ENCODE results near the gene EFR3B.

Gene EFR3B

DNA sequence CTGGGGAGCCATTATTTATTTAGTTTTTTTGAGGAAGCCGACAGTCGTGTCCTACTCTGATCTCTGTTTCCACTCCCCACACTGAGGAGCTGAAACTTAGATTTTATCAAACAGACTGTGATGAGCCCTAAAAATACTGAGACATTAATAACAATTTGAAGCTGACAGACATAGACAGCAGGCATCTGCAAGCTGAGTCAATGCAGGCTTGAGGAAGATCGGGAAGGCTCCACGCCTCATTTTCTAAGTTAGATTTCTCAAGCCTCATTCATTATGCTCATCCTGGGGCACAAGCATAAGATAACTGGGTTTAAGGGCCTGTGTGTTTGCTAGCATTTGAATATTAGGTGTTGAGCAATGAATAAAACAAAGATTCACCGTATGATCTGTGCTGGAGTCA is 26.3 kb downstream of the EFR3B start:
- TF ChIP-seq, protein P1, sequence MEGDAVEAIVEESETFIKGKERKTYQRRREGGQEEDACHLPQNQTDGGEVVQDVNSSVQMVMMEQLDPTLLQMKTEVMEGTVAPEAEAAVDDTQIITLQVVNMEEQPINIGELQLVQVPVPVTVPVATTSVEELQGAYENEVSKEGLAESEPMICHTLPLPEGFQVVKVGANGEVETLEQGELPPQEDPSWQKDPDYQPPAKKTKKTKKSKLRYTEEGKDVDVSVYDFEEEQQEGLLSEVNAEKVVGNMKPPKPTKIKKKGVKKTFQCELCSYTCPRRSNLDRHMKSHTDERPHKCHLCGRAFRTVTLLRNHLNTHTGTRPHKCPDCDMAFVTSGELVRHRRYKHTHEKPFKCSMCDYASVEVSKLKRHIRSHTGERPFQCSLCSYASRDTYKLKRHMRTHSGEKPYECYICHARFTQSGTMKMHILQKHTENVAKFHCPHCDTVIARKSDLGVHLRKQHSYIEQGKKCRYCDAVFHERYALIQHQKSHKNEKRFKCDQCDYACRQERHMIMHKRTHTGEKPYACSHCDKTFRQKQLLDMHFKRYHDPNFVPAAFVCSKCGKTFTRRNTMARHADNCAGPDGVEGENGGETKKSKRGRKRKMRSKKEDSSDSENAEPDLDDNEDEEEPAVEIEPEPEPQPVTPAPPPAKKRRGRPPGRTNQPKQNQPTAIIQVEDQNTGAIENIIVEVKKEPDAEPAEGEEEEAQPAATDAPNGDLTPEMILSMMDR (IDR thresholded peaks at IDR 0.05; ENCODE audit: low read depth, low read length, poor library complexity, severe bottlenecking), result no peak
- TF ChIP-seq EZH2phosphoT487 (IDR thresholded peaks at IDR 0.05; ENCODE audit: borderline replicate concordance, low read length), result no peak
- no peak overlapping the region for H3K4me3 ChIP-seq (ENCODE audit: low read length)
- no peak overlapping the region for H3K4me2 ChIP-seq (ENCODE audit: low read length)
- H4K20me1 ChIP-seq (ENCODE audit: control insufficient read depth, insufficient read depth, low read depth, low read length), result no peaks in the 10 kb centered on the region
- peaks cover 8% of the 10 kb centered on the region for H3K4me1 ChIP-seq (ENCODE audit: control insufficient read depth, low read length)
- no peaks in the 10 kb centered on the region for H3F3A ChIP-seq (ENCODE audit: control insufficient read depth, insufficient read depth)
- H3K9me2 ChIP-seq (replicated peaks; ENCODE audit: control insufficient read depth, low read length), result no peaks in the 10 kb centered on the region
- H3K27ac ChIP-seq (ENCODE audit: low read depth, low read length), result no peak overlapping the region
- H3K9me3 ChIP-seq (ENCODE audit: control insufficient read depth, insufficient read depth, low read length), result no peaks in the 10 kb centered on the region
- no peaks in the 10 kb centered on the region for H3K79me2 ChIP-seq (ENCODE audit: control insufficient read depth, low read length)
- no peaks in the 10 kb centered on the region for H3K27me3 ChIP-seq (ENCODE audit: control insufficient read depth, low read length)
- H3K36me3 ChIP-seq (ENCODE audit: control insufficient read depth, low read length), result no peaks in the 10 kb centered on the region

DNA sequence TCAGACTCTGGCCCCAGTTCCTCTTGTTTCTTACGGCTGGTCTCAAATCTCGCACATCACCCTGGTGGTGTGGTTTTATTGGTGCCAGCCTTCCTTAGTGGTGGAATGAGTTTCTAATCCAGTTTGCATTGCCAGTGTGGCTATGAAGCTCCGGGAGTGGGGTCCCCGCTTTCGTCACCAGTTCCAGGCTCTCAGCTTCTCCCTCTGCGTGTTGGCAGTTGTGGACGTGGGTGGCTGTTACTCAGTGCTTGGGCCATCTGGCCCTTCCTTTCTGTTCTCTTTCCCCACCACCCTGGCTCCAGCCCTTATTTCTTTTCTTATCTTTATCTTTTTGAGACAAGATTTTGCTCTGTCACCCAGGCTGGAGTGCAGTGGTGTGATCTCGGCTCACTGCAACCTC is 30.1 kb downstream of the EFR3B start:
- Histone ChIP-seq H3K27me3 (ENCODE audit: control insufficient read depth, low read length) (peaks cover 4% of the 10 kb centered on the region), H4K20me1 (ENCODE audit: control insufficient read depth, insufficient read depth, low read depth, low read length) (no peaks in the 10 kb centered on the region), H3F3A (ENCODE audit: control insufficient read depth, insufficient read depth) (no peaks in the 10 kb centered on the region), H3K4me3 (ENCODE audit: low read length) (no peak overlapping the region), H3K4me1 (ENCODE audit: control insufficient read depth, low read length) (peaks cover 10% of the 10 kb centered on the region), H3K4me2 (ENCODE audit: low read length) (no peak overlapping the region), H3K36me3 (ENCODE audit: control insufficient read depth, low read length) (no peaks in the 10 kb centered on the region), H3K9me2 (replicated peaks; ENCODE audit: control insufficient read depth, low read length) (no peaks in the 10 kb centered on the region), H3K27ac (ENCODE audit: low read depth, low read length) (no peak overlapping the region), H3K79me2 (ENCODE audit: control insufficient read depth, low read length) (no peaks in the 10 kb centered on the region), H3K9me3 (ENCODE audit: control insufficient read depth, insufficient read depth, low read length) (no peaks in the 10 kb centered on the region)
- no peak for TF ChIP-seq EZH2phosphoT487 (IDR thresholded peaks at IDR 0.05; ENCODE audit: borderline replicate concordance, low read length)
- TF ChIP-seq, protein P1 (IDR thresholded peaks at IDR 0.05; ENCODE audit: low read depth, low read length, poor library complexity, severe bottlenecking), result no peak

DNA sequence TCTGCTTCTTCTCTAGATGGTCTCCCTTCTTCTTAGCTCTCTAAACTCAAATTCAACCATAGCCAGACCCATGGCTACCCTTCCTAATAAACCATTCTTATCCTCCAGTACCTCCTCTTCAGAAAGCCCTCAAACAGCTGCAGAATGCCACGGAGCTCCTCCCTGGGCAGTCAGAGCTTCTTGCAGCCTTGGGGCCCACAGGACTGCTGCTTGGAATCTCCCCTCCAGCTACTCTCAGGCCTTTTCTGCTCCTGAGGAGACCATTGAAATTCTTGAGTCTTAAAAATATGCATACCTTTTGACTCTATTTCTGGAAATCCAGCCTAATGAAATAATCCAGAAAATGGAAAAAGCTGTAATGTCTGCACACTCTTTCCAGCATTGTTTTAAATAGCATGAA is 30.7 kb downstream of the EFR3B start:
- Histone ChIP-seq H4K20me1 (ENCODE audit: control insufficient read depth, insufficient read depth, low read depth, low read length) (no peaks in the 10 kb centered on the region), H3K79me2 (ENCODE audit: control insufficient read depth, low read length) (no peaks in the 10 kb centered on the region), H3K27me3 (ENCODE audit: control insufficient read depth, low read length) (peaks cover 6% of the 10 kb centered on the region)

More for the DNA sequence above, 30.7 kb downstream of the EFR3B start:
- Histone ChIP-seq H3F3A (ENCODE audit: control insufficient read depth, insufficient read depth) (no peaks in the 10 kb centered on the region), H3K36me3 (ENCODE audit: control insufficient read depth, low read length) (no peaks in the 10 kb centered on the region), H3K27ac (ENCODE audit: low read depth, low read length) (no peak overlapping the region), H3K4me1 (ENCODE audit: control insufficient read depth, low read length) (peaks cover 10% of the 10 kb centered on the region), H3K9me2 (replicated peaks; ENCODE audit: control insufficient read depth, low read length) (no peaks in the 10 kb centered on the region), H3K4me3 (ENCODE audit: low read length) (no peak overlapping the region), H3K4me2 (ENCODE audit: low read length) (no peak overlapping the region), H3K9me3 (ENCODE audit: control insufficient read depth, insufficient read depth, low read length) (no peaks in the 10 kb centered on the region)
- no peak for TF ChIP-seq EZH2phosphoT487 (IDR thresholded peaks at IDR 0.05; ENCODE audit: borderline replicate concordance, low read length)
- TF ChIP-seq, protein P1 (IDR thresholded peaks at IDR 0.05; ENCODE audit: low read depth, low read length, poor library complexity, severe bottlenecking), result no peak
